ENCODE results near the gene ENTPD1.
"Not testable (repeated sequence)": the region's sequence is repeated elsewhere in the genome, so short reads cannot be mapped to it uniquely, and the experiment has no call there.

ENTPD1 gene

DNA sequence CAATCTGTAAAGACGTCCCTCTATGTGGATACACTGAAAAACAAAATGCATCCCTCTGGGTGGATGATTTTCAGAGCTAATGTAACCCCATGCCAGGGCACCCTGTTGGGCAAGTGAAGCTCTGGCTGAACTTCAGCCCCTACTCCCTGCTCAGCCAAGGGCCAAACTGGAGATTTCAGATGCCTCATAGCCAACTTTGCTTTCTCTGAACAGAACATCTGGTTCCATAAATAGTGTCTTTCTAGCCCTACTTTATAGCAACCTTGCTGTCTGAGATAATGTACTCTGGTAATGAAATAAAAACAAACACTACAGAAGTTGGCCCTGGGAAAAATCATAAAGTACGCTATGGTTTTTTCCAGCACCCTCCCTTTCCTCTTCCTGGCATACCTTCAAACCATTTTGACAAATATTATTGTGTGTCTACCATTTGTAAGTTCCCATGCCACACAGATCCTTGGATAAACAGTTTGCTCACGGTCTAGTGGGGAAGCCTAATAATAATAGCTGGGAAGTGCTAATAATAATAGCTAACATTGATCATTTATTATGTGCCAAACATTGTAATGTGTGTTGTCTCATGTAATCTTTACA lies 3.4 kb downstream of the ENTPD1 start:
- no peak for DNase-seq

DNA sequence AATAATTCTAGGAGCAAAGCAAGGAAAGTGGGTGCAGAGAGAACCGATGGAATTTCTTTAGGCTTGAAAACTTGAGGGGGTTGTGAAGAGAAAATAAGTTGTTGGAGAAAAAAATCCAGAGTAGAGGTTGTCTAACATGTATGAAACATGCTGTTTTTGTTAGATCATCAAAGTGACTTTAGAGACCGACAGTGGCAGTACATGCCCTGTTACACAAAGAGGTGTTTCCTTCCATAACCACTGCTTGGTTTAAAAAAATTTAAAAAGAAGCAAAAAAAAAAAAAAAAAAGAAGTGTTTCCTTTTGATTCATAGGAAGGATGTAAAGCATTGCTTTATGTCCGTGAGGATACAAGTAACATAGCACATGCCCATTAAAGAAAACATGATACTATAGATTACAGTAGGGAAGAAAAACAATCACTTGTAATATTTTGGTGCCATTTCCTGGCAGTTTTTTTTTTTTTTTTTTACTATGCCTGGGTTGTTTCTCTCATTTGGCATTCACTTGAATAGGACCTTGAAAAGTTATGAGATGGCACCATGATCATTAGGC lies 6.1 kb downstream of the ENTPD1 start:
- no peak for DNase-seq

DNA sequence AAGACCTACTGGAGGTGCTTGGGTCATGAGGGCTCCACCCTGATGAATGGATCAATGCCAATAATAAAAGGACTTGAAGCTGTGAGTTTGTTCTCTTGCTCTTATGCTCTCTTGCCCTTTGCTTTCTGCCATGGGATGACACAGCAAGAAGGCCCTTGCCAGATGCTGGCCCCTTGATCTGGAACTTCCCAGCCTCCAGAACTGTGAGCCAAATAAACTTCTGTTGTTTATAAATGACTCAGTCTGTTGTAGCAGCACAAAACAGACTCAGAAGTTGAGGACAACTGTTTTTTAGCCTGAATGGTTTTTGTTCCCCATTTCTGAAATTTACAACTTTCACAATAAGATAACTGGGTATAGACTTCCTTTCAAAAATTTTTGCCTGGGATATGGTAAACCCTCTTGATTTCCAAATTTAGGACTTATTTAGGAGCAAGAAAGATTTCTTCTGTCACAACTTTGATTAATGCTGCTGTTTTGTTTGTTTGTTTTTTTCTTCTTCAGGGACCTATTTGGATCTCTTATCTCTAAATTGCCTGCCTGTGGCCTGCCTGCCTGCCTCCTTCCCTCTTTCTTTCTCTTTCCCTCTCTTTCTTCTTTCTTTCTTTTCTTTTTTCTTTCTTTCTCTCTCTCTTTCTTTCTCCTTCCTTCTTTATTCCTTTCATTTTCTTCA lies 12.1 kb downstream of the ENTPD1 start:
- DNase-seq = peak; percentile 35

DNA sequence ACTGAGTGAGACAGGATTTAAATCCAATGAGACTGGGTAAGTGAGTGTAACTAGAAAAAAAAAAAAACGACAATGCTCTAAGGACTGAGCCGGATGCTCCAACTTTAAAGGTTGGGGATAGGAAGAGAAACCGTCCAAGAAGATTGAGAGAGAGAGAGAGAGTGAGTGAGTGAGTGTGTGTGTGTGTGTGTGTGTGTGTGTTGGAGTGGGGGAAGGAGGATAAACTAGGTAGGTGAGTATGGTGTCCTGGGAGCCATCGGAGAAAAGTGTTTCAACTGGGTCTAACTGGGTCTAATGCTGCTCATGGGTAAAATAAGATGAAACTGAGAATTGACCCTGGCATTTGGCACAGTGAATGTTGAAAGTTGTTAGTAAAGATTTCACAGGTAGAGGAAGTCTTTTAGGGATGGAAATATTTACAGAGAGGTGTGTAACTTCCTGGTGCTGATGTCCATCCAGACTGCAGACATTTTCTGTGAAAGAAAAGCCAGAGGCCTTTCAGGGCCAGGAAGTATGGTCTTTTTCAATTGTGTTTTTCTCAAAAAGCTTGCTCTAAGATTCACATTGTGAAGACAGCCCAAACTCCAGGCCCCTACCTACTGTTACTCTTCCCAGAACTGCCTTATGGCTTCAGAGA lies 14.2 kb downstream of the ENTPD1 start:
- DNase-seq = no peak

DNA sequence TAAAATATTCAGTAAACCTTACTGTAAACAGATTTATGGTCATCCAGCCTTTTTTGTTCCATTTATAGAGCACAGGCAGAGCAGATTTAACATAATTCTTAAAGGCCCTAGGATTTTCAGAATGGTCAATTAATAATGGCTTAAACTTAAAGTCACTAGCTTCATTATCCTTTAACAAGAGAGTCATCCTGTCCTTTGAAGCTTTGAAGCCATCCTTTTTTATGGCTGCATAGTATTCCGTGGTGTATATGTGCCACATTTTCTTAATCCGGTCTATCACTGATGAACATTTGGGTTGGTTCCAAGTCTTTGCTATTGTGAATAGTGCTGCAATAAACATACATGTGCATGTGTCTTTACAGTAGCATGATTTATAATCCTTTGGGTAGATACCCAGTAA lies 17.5 kb downstream of the ENTPD1 start:
- DNase-seq = not testable (repeated sequence)

DNA sequence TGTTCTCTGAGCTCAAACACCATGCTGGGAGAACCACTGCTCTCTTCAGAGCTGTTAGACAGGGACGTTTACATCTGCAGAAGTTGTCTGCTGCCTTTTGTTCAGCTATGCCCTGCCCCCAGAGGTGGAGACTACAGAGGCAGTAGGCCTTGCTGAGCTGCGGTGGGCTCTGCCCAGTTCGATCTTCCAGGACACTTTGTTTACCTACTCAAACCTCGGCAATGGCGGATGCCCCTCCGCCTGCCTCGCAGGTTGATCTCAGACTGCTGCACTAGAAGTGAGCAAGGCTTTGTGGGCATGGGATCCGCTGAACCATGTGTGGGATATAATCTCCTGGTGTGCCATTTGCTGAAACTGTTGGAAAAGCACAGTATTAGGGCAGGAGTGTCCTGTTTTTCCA lies 21.7 kb downstream of the ENTPD1 start:
- not testable (repeated sequence) for DNase-seq

DNA sequence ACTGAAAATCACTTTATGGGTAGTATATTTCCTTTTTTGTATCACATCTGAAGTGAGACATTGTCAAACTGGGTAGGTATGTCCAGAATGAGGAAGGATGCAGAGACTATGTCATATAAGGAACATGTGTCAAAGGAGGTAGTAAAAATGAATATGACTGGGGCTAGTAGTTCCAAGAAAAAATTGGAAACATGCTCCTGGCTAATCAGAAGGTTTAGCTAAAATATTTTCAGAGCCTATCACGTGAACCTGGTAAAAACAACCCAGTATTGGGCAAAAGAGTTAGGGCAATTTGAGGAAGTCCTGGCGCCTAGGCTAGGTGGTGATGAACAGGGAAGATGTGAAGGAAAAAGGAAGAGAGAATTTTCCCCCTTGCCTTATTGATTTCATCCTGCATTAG lies 26.4 kb downstream of the ENTPD1 start:
- DNase-seq = peak; percentile 16

GRCh38 chr10:95783741-95784140 lies 27.8 kb downstream of the ENTPD1 start:
- DNase-seq = peak; percentile 33

GRCh38 chr10:95784279-95784913 lies 28.4 kb downstream of the ENTPD1 start:
- DNase-seq = peak; percentile 22

- DNase-seq = no peak
Observed at GRCh38 chr10:95785317-95785716, 29.4 kb downstream of the ENTPD1 start.

DNA sequence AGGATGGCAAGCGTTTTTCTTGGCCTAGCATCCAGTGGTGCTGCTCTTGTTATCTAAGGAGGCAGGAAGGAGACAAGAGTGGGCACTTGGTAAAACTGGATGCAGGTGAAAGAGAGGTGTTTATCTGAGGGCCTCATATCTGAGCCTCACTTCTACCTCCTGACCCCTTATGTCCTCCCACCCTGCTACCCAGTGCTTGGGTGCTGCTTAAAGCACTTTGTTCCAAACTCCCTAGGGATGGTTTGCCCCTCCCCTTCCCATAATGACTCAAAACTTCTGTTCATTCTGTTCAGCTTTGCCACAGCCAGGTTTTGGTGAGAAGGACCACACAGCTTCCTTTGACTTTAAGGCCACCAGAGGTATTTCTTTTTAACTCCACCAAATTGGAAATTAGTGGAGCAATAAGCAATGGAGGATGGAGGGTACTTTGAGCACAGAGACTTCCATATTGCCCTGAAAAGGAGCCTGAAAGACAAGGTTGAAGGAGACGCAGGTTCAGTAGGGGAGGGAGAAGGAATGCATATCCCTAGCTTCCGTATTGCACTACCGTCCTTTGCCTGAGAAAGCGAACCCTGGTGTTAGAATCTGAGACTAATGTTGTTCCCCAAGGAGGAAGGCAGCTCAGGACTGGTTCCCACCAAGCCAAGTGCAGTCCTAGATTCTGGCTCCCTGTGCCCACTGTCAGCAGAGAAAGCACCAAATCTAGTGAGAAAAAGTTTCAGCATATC lies 30.1 kb downstream of the ENTPD1 start:
- no peak for DNase-seq

- DNase-seq = no peak
Observed at GRCh38 chr10:95787447-95787846, 31.5 kb downstream of the ENTPD1 start.

DNA sequence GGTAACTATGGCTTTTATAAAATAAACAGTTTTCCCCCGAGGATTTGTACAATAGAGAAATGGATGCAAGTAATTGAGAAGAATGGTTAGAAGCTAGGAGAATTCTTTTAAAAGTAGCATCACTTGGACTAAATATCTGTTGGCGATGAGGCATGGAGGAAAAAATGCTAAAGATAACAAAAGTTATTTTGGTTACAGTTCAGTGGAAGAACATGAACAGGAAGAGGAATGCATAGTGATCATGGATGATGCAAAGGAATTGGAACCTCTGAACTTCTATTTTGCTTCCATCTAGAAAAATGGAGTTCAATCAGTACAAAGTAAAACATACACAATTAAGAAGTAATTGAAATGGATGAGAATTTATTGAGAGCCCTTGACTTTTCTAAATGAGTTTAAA lies 32.9 kb downstream of the ENTPD1 start:
- DNase-seq = no peak

DNA sequence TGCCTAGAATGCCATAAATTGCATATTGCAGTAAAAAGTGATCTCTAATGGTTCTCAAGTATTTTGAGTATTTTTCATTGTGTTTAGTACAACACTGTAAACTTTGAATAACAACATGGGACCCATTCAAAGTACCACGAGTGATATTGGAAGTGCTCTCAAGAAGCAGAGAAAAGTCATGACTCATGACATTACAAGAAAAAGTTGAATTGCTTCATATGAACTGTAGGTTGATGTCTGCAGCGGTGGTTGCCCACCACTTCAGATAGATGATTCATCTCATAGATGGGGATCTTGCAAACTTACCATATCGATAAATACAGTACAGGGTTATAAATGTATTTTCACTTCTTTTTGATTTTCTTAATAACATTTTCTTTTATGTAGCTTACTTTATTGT lies 33.9 kb downstream of the ENTPD1 start:
- DNase-seq = no peak

DNA sequence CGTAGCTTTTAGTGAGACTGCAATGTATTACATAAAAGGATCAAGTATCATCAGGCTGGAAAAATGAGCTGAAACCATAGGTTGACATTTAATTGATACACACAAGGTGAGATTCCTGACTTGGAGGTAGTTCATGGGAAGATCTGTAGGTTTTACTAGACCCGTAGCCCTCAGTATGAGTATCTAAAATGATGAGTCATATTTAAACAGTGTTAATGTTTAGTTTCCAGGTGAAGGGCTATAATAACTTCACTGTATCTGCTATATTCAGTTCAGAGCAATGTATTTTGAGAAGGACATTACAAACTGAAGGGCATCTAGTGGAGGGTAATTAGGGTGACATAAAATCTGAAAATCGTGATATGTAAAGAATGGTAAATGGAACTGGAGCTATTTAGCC lies 35.0 kb downstream of the ENTPD1 start:
- DNase-seq = no peak

DNA sequence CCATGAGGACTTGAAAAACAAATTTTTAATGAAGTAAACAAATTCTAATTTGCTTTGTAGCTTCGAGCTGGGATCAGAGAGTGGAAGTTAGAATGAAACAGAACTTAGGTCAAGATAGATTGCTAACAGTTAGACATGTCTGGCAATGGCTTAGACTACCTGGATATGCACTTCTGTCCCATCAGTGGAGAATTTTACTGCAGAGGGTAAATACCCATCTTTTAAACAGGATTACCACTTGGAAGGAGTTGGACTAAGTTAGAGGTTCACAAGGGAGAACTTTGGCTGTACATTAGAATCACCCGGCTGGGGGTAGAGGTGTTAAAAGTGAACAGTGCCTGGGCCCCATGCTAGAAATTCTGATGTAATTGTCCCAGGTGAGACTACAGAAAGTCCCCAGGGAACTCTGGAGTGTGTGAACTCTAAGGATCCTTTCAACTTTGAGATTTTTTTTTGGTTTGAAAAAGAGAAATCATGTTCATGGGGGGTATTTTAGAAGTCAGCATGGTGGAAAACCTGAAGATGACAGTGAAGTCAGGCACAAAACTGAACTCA lies 35.5 kb downstream of the ENTPD1 start:
- no peak for DNase-seq

DNA sequence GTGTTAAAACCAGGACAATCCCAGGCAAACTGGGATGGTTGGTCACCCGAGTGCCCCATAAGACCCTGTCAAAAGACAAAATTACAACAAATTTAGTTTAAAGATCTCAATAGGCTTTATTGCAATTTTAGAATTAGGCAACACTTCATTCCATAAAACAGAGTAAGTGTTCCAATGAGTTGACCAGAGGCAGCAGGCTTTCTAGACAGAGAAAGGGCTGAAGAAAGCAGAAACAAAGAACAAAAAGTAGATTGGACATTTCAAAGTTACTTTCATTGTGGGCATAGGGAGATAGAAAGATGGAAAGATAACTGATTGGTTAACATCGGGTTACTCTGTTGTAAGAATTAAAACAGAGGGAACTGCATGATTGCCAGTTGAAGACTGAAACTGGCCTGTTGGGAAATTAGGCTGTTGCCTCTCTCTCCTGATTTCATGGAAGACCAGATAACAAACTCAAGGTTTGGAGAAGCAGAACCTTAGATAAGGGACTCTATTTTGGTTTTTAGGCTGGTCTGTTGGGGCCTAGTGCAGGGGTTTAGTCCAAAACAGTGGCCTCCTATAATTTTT lies 36.3 kb downstream of the ENTPD1 start:
- no peak for DNase-seq

GRCh38 chr10:95792874-95793285 lies 36.9 kb downstream of the ENTPD1 start:
- DNase-seq = peak; percentile 14

DNA sequence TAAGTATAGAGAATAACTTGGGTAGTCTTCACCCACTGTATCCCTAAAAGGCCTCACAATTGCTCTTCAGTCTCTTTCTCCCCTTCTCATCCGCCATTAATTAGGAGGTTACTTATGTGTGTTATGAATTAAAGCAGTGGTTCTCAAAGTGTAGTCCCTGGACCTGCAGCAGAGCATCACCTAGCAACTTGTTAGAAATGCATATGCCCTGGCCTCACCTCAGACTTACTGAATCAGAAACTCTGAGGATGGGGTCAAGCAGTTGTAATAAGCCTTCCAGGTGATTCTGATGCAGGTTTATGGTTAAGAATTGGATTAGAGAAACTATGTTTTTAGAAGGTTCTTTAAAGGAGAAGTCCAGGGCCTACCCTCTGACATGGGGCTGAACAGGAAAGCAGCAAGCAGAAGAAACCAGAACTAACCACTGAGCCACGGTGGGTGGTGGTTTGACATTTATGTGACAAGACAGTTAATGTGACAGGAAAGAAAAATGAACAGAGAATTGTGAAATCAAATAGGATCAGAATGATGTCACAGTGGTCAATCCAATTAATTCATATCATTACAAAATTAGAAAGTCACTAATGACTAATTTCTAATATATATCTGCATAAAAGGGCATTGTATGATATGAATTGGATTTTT lies 37.6 kb downstream of the ENTPD1 start:
- DNase-seq = peak; percentile 31

- DNase-seq = no peak
Observed at GRCh38 chr10:95794195-95794594, 38.2 kb downstream of the ENTPD1 start.

GRCh38 chr10:95795602-95796001 lies 39.6 kb downstream of the ENTPD1 start:
- no peak for DNase-seq

DNA sequence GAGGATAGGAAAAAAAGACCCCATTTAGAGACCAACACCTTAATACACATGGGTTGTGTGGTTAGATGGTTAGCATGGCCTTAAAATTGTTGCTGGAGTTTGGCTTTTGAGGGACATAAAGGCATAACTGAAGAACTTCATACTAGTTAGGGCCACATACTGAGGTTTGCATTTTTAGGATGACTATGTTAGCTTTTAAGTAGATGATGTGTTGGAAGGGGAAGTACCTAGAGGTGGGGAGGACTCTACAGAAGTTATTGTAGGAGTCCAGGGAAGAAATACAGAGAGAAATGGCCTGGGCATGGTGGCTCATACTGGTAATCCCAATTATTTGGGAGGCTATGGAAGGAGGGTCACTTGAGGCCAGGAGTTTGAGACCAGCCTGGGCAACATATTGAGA lies 40.5 kb downstream of the ENTPD1 start:
- no peak for DNase-seq
